Lower leg skin (tissue), 4 donors: ENCODE data around the gene CTBP2. TPM values are rescaled to one million over a fixed set of nuclear protein-coding genes. Genes with fewer than 3 reads are reported as not detected.
"Not testable (repeated sequence)": the region's sequence is repeated elsewhere in the genome, so short reads cannot be mapped to it uniquely, and the experiment has no call there.

Source experiments
- DNase-seq, 2 donors: peaks; one replicate each; pipeline ENCODE4 v3.0.0-alpha.2; 2019; ENCODE audit warnings: low spot score in 2 of 2
- H3K4me3 ChIP-seq: fragments of 200-600 bp; sonication (generic); 2 replicates; pipeline ENCODE4 v1.5.1; 2017; ENCODE audit warnings: mild to moderate bottlenecking, low read depth; ENCODE audit not compliant: poor library complexity, severe bottlenecking
- POLR2A ChIP-seq, 2 donors: fragments of 450-650 bp; IDR thresholded peaks; one replicate each; pipeline ENCODE4 v1.6.1; 2016 to 2017; ENCODE audit warnings: antibody characterized with exemption in 2 of 2, mild to moderate bottlenecking in 1 of 2, moderate library complexity in 1 of 2
- WGBS, 2 donors: methylation state at CpG; one replicate each; pipeline ENCODE4 v1.1.5; 2018; 5-methylcytosine and 5-hydroxymethylcytosine counted together
- intact Hi-C: fragments of 100-400 bp; cut with DNase I; formaldehyde crosslinking; loops from one replicate; pipeline ENCODE4 v1.15.0; 2023; ENCODE audit warnings: low total_unique reads
- total RNA-seq, 4 donors: library from RNA; depleted of rRNA; stranded (reverse); fragments of >200 nt; gene quantifications; one replicate each; pipeline ENCODE4 v1.1.0, GENCODE V29; 2016
- TF ChIP-seq, protein P1 (sequence below), 3 donors: fragments of 450-650 bp; IDR thresholded peaks; one replicate each; pipeline ENCODE4 v1.5.1; 2016; ENCODE audit warnings: antibody characterized with exemption in 3 of 3, mild to moderate bottlenecking in 3 of 3, moderate library complexity in 2 of 3

The CTBP2 gene
- total RNA-seq, 4 donors from 2014 or later, result 30.3 to 39.5 (median 32.2) TPM

- no peak overlapping the region for H3K4me3 ChIP-seq
These were observed 98.7 kb downstream of the CTBP2 start for GRCh38 chr10:125061557-125062226.

GRCh38 chr10:125060826-125061556 is 99.4 kb downstream of the CTBP2 start:
- TF ChIP-seq, protein P1, sequence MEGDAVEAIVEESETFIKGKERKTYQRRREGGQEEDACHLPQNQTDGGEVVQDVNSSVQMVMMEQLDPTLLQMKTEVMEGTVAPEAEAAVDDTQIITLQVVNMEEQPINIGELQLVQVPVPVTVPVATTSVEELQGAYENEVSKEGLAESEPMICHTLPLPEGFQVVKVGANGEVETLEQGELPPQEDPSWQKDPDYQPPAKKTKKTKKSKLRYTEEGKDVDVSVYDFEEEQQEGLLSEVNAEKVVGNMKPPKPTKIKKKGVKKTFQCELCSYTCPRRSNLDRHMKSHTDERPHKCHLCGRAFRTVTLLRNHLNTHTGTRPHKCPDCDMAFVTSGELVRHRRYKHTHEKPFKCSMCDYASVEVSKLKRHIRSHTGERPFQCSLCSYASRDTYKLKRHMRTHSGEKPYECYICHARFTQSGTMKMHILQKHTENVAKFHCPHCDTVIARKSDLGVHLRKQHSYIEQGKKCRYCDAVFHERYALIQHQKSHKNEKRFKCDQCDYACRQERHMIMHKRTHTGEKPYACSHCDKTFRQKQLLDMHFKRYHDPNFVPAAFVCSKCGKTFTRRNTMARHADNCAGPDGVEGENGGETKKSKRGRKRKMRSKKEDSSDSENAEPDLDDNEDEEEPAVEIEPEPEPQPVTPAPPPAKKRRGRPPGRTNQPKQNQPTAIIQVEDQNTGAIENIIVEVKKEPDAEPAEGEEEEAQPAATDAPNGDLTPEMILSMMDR (IDR thresholded peaks at IDR 0.05), result peak in 1 of 3 donors; percentile 26
- TF ChIP-seq POLR2A (IDR thresholded peaks at IDR 0.05), result no peak
- intact Hi-C loops, result no loop called here
- peak; percentile 83 to 96 for DNase-seq
- no peak overlapping the region for H3K4me3 ChIP-seq
- 19 to 24% methylated on average over 17 to 21 of the region's 21 CpGs for WGBS, 2 donors

More at GRCh38 chr10:125061557-125062226, 98.7 kb downstream of the CTBP2 start:
- intact Hi-C loops, result no loop called here
- no peak for DNase-seq
- no peak for TF ChIP-seq POLR2A (IDR thresholded peaks at IDR 0.05)
- 63 to 74% methylated on average over 15 to 21 of the region's 21 CpGs for WGBS, 2 donors

DNA sequence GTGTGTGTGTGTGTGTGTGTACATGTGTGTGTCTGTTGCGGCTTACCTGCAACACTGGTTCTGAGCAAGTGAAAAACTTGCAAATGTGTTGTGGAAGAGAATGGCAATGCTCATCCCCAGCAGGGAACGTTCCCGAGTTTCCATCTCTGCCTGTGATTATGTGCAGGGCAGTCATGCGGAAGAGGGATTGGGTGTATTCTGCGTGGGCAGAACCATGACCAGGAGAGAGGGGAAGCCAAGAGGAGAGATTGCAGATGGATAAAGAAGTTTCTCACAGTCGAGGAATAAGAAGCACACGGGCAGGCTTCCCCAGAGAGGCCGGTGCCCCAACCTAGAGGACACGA is 99.9 kb downstream of the CTBP2 start:
- TF ChIP-seq, protein P1 (IDR thresholded peaks at IDR 0.05), result no peak
- TF ChIP-seq POLR2A (IDR thresholded peaks at IDR 0.05), result no peak
- 46 to 57% methylated on average over 9 of the region's 9 CpGs for WGBS, 2 donors
- intact Hi-C loops, result no loop called here
- DNase-seq, result no peak
- H3K4me3 ChIP-seq, result no peak overlapping the region

DNA sequence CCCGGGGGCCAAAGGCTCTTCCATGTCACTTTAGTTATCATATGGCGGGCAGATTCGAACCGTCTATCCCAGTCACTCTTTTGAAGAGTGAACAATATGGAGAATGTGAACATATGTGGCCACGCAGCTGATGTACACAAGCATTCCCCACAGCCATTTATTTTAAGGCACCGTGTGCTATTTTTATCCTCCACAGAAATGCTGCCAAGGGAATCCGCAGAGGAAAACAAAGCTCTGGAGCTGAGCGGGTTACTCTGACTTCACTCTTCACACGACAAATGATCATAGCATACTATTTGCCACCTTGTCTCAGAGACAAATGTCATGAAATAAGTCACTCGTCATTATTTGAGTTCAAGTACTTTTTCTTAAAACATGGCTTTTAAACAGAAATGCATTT is 100.3 kb downstream of the CTBP2 start:
- intact Hi-C loops, result no loop called here
- DNase-seq, result no peak
- WGBS, 2 donors, result 63 to 71% methylated on average over 10 of the region's 10 CpGs
- H3K4me3 ChIP-seq, result no peak overlapping the region
- TF ChIP-seq POLR2A (IDR thresholded peaks at IDR 0.05), result no peak
- TF ChIP-seq, protein P1 (IDR thresholded peaks at IDR 0.05), result no peak

- intact Hi-C loops, H3K4me3 ChIP-seq, DNase-seq: not testable (repeated sequence)
- WGBS, 2 donors, result 91 to 97% methylated on average over 8 of the region's 8 CpGs
These were observed 101.0 kb downstream of the CTBP2 start for GRCh38 chr10:125059348-125059747.

GRCh38 chr10:125057158-125058001 is 103.0 kb downstream of the CTBP2 start:
- 34 to 38% methylated on average over 20 of the region's 20 CpGs for WGBS, 2 donors

More at GRCh38 chr10:125057158-125058001, 103.0 kb downstream of the CTBP2 start:
- peak; percentile 84 to 95 for DNase-seq
- no peak overlapping the region for H3K4me3 ChIP-seq
- TF ChIP-seq POLR2A (IDR thresholded peaks at IDR 0.05), result no peak
- TF ChIP-seq, protein P1 (IDR thresholded peaks at IDR 0.05), result no peak
- intact Hi-C loops, result no loop called here
